ENCODE data around the gene B4GALT4. TPM values are rescaled to one million over a fixed set of nuclear protein-coding genes. Genes with fewer than 3 reads are reported as not detected.

The B4GALT4 gene
- total RNA-seq, 1 experiment from 2014 or later: 46.5 TPM

DNA sequence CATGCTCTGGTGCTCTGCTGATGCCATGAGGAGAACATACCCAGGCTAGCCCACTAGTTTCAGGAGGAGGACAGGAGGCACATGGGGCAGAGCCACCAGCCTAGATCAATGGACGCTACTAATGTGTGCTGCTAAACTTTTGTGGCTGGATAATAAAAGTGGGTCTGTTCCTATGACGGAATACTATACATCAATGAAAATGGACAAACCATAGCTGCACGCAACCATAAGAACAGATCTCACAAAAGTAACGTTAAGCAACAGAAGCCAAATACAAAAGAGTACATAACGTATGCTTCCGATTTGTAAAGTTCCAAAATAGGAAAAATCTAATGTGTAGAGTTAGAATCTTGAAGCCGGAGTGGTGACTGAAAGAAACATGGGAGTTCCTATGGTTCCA lies 11.5 kb downstream of the B4GALT4 start:
- no peaks in the 10 kb centered on the region for H3K27me3 ChIP-seq (ENCODE audit: insufficient read depth, low read length)
- WGBS (ENCODE audit: extremely low coverage, insufficient read length, low lambda C conversion rate): no CpG with 5 or more reads among the region's 7 CpGs
- no peak overlapping the region for H4K5ac ChIP-seq (ENCODE audit: insufficient read length, low read depth, low read length)
- no peak for DNase-seq
- H3K56ac ChIP-seq (ENCODE audit: insufficient read length, low read depth, low read length): no peak overlapping the region
- no peak overlapping the region for H3K4me2 ChIP-seq (ENCODE audit: insufficient read depth, insufficient read length, low read length)
- no peaks in the 10 kb centered on the region for H4K20me1 ChIP-seq (ENCODE audit: control insufficient read depth, insufficient read depth, insufficient read length)
- Mint-ChIP-seq H3K4me3 (no peak overlapping the region; a peak in 1 of 5 replicates), H3K36me3 (ENCODE audit: insufficient read depth in 1 of 3, low read depth in 3 of 3) (peaks cover 29 to 77% (median 76%) of the 10 kb centered on the region in 3 experiments), H3K27ac (no peak overlapping the region), H3K4me1 (no peaks in the 10 kb centered on the region), H3K9me3 (no peaks in the 10 kb centered on the region), H3K27me3 (ENCODE audit: low read depth) (no peaks in the 10 kb centered on the region)
- no peak overlapping the region for H3K18ac ChIP-seq (ENCODE audit: insufficient read length, low read depth, low read length)
- no peak overlapping the region for H2AFZ ChIP-seq (ENCODE audit: low read length)
- no peak overlapping the region for H2BK12ac ChIP-seq (ENCODE audit: insufficient read length, low read depth, low read length)
- H2BK15ac ChIP-seq (ENCODE audit: low read depth, low read length): no peak overlapping the region
- no peak overlapping the region for H2BK20ac ChIP-seq (ENCODE audit: low read depth, low read length, poor library complexity, severe bottlenecking)
- no peak overlapping the region for H3K23ac ChIP-seq (ENCODE audit: insufficient read length, low read depth, low read length)
- H4K8ac ChIP-seq (replicated peaks; ENCODE audit: insufficient read length, low read depth, low read length): no peak overlapping the region
- no peaks in the 10 kb centered on the region for H3K79me2 ChIP-seq (ENCODE audit: insufficient read depth, low read length)
- H3K9me3 ChIP-seq (ENCODE audit: control insufficient read depth, low read depth, low read length): no peaks in the 10 kb centered on the region
- no peak overlapping the region for H3T11ph ChIP-seq (ENCODE audit: low read length)
- H2AK5ac ChIP-seq (ENCODE audit: insufficient read length, low read length): no peak overlapping the region
- H4K91ac ChIP-seq (ENCODE audit: insufficient read length, low read depth, low read length): no peak overlapping the region
- H2BK5ac ChIP-seq (ENCODE audit: insufficient read length, low read length): no peak overlapping the region
- H3K4ac ChIP-seq (ENCODE audit: low read depth, low read length): no peak overlapping the region
- H2BK120ac ChIP-seq (ENCODE audit: low read depth, low read length, poor library complexity, severe bottlenecking): no peak overlapping the region
- TF ChIP-seq CTCF (conservative IDR thresholded peaks at IDR 0.05): no peak
- no peaks in the 10 kb centered on the region for H3K4me1 ChIP-seq (ENCODE audit: insufficient read depth, low read length)
- no peak overlapping the region for H3K9ac ChIP-seq (ENCODE audit: extremely low read depth, insufficient read length, low read length)
- H3K23me2 ChIP-seq (ENCODE audit: insufficient read length, low read depth, low read length, poor library complexity, severe bottlenecking): no peaks in the 10 kb centered on the region
- H3K79me1 ChIP-seq (ENCODE audit: insufficient read depth, low read depth, low read length, poor library complexity, severe bottlenecking): no peaks in the 10 kb centered on the region
- H3K14ac ChIP-seq (ENCODE audit: insufficient read depth, low read length): no peak overlapping the region
- H3K27ac ChIP-seq (ENCODE audit: insufficient read length, low read depth, low read length): no peak overlapping the region
